Endothelial cell of umbilical vein (primary cell): ENCODE measurements around the gene SLC6A6. TPM values are rescaled to one million over a fixed set of nuclear protein-coding genes. Genes with fewer than 3 reads are reported as not detected.

Experiments used
- BruUV-seq: library from RNA; stranded (reverse); fragments of 400-500 nt; replicated peaks from 2 replicates; lab custom pipeline; 2021; lab: Mats Ljungman, UMichigan
- CTCF ChIA-PET: fragments of 300-600, 350-600 bp; sonication (Branson Sonifier 250); formaldehyde crosslinking; loops from one replicate; lab custom pipeline; 2021; ENCODE audit warnings: antibody characterized with exemption, inconsistent platforms; lab: Charles Lee
- POLR2A ChIA-PET: fragments of 300-600, 350-600 bp; sonication (Branson Sonifier 250); formaldehyde crosslinking; loops from one replicate; lab custom pipeline; 2021; ENCODE audit warnings: antibody characterized with exemption, inconsistent platforms; lab: Charles Lee
- DNase-seq: peaks from one replicate; pipeline ENCODE4 v3.0.0-alpha.2; 2011; ENCODE audit warnings: low read depth, low spot score
- FAIRE-seq: peaks from 2 replicates; lab custom pipeline; 2011; peaks lifted over from hg19 to GRCh38; lab: Jason Lieb, UNC
- H2AFZ ChIP-seq: 2 replicates; pipeline ENCODE4 v1.6.0; 2012; ENCODE audit warnings: low read depth, low read length, control low read depth, inconsistent platforms
- H3K27ac ChIP-seq: 2 replicates; pipeline ENCODE4 v1.5.1; 2011; ENCODE audit warnings: low read depth, mild to moderate bottlenecking, control low read depth, low read length, moderate library complexity; ENCODE audit not compliant: insufficient read depth
- H3K27me3 ChIP-seq, 2 experiments: 2 replicates each; pipeline versions ENCODE4 v1.6.0 to v1.6.1; 2011; ENCODE audit warnings: low read length in 2 of 2, mixed read lengths in 1 of 2; ENCODE audit not compliant: control insufficient read depth in 2 of 2, insufficient read depth in 2 of 2
- H3K36me3 ChIP-seq, 2 experiments: 2 replicates in 1 of 2; 3 replicates in 1 of 2; pipeline ENCODE4 v1.5.1; 2011; ENCODE audit warnings: low read length in 2 of 2, mild to moderate bottlenecking in 1 of 2, moderate library complexity in 1 of 2; ENCODE audit not compliant: control insufficient read depth in 2 of 2, insufficient read depth in 2 of 2; ENCODE audit errors: extremely low read depth in 1 of 2
- H3K4me1 ChIP-seq: 3 replicates; pipeline ENCODE4 v1.5.1; 2011; ENCODE audit warnings: mild to moderate bottlenecking, low read length; ENCODE audit not compliant: control insufficient read depth, insufficient read depth; ENCODE audit errors: extremely low read depth
- H3K4me2 ChIP-seq: 2 replicates; pipeline ENCODE4 v1.6.1; 2011; ENCODE audit warnings: low read length, control low read depth, mixed read lengths; ENCODE audit not compliant: insufficient read depth
- H3K4me3 ChIP-seq, 3 experiments: fragments of 200-600 bp in 1 of 3; sonication (generic), shearing (Covaris generic) in 1 of 3; replicated peaks in 1 of 3; 2 replicates each; pipeline ENCODE4 v1.5.1; 2011 to 2016; ENCODE audit warnings: control low read depth in 3 of 3, low read length in 3 of 3, mild to moderate bottlenecking in 2 of 3, inconsistent platforms in 1 of 3, low read depth in 1 of 3, moderate library complexity in 1 of 3; ENCODE audit not compliant: insufficient read depth in 1 of 3
- H3K79me2 ChIP-seq: 2 replicates; pipeline ENCODE4 v1.6.0; 2012; ENCODE audit warnings: low read length, inconsistent platforms; ENCODE audit not compliant: control insufficient read depth, insufficient read depth
- H3K9ac ChIP-seq: replicated peaks from 2 replicates; pipeline ENCODE3; 2011; ENCODE audit warnings: low read length, control low read depth; ENCODE audit not compliant: insufficient read depth; ENCODE audit errors: extremely low read depth
- H3K9me1 ChIP-seq: replicated peaks from 3 replicates; pipeline ENCODE4 v1.6.0; 2011; ENCODE audit warnings: mild to moderate bottlenecking, low read length; ENCODE audit not compliant: control insufficient read depth, insufficient read depth; ENCODE audit errors: extremely low read depth
- H3K9me3 ChIP-seq: replicated peaks from 2 replicates; pipeline ENCODE4 v1.5.1; 2012; ENCODE audit warnings: low read length, inconsistent platforms; ENCODE audit not compliant: control insufficient read depth, insufficient read depth
- H4K20me1 ChIP-seq: replicated peaks from 2 replicates; pipeline ENCODE3; 2011; ENCODE audit warnings: mild to moderate bottlenecking, low read length; ENCODE audit not compliant: control insufficient read depth, insufficient read depth; ENCODE audit errors: extremely low read depth
- EZH2 ChIP-seq: IDR thresholded peaks from 2 replicates; pipeline ENCODE4 v1.6.1; 2012; ENCODE audit warnings: borderline replicate concordance, low read depth, mild to moderate bottlenecking, moderate library complexity, low read length, inconsistent platforms; ENCODE audit not compliant: severe bottlenecking
- dilution Hi-C: fragments of 300-500 bp; cut with MboI; formaldehyde crosslinking; loops from one replicate; pipeline ENCODE4 v1.15.0; 2019; ENCODE audit warnings: low sequenced_read_pairs; ENCODE audit not compliant: extremely low pct_ligation_motif_present
- intact Hi-C: fragments of 100-400 bp; cut with micrococcal nuclease; formaldehyde crosslinking; loops from one replicate; pipeline ENCODE4 v1.10.0; 2022
- polyA plus RNA-seq, 4 experiments: library from polyadenylated mRNA; depleted of rRNA in 3 of 4; stranded (reverse) in 3 of 4; unstranded in 1 of 4; fragments of >200 nt; gene quantifications; 2 replicates each; pipeline versions ENCODE4 v1.2.1 to v1.2.3, GENCODE V29; 2011 to 2012; ENCODE audit warnings: missing spikeins in 1 of 4
- total RNA-seq: library from RNA; stranded (reverse); gene quantifications from 2 replicates; pipeline ENCODE4 v1.2.3, GENCODE V29; 2021

SLC6A6 gene
- total and polyA plus RNA-seq, 2 donors (not counting 3 experiments of a cell fraction or from before 2014, with no cell fraction given): 25.7 to 38.0 TPM

- Histone ChIP-seq H3K4me2 (no peak overlapping the region), H3K79me2 (no peaks in the 10 kb centered on the region), H3K9me3 (no peaks in the 10 kb centered on the region), H3K27me3 (no peaks in the 10 kb centered on the region), H2AFZ (no peak overlapping the region), H3K36me3 (no peaks in the 10 kb centered on the region), H3K27ac (no peak overlapping the region), H3K4me3 (no peak overlapping the region), H3K4me1 (no peaks in the 10 kb centered on the region), H4K20me1 (no peaks in the 10 kb centered on the region), H3K9me1 (no peaks in the 10 kb centered on the region), H3K9ac (no peak overlapping the region)
- ChIA-PET POLR2A (no interaction called here), CTCF (interaction anchor here (0.8 to 1.7 kb wide), 7 partner anchors 7 to 309 kb away, joined by 3 to 4 read pairs (median 3); no protein-coding TSS in a partner anchor)
- intact Hi-C loops (no loop called here), dilution Hi-C loops (no loop called here)
- no peak for TF ChIP-seq EZH2
- no TSS peak for BruUV-seq
- no peak for FAIRE-seq
- DNase-seq: no peak
Measured at GRCh38 chr3:14512281-14512941, 110.0 kb downstream of the SLC6A6 start.

GRCh38 chr3:14512942-14513327 lies 110.5 kb downstream of the SLC6A6 start:
- Histone ChIP-seq H3K4me2 (no peak overlapping the region), H3K4me1 (no peaks in the 10 kb centered on the region), H3K9me1 (no peaks in the 10 kb centered on the region), H3K27ac (no peak overlapping the region), H3K9me3 (no peaks in the 10 kb centered on the region), H3K9ac (no peak overlapping the region), H3K36me3 (no peaks in the 10 kb centered on the region), H3K4me3 (no peak overlapping the region), H3K79me2 (no peaks in the 10 kb centered on the region), H2AFZ (no peak overlapping the region), H4K20me1 (no peaks in the 10 kb centered on the region), H3K27me3 (no peaks in the 10 kb centered on the region)
- dilution Hi-C loops: no loop called here
- FAIRE-seq (no peak), DNase-seq (no peak)
- no TSS peak for BruUV-seq
- ChIA-PET POLR2A (no interaction called here), CTCF (interaction anchor here (0.8 to 1.7 kb wide), 7 partner anchors 8 to 310 kb away, joined by 3 to 4 read pairs (median 3); no protein-coding TSS in a partner anchor)
- intact Hi-C loops: no loop called here
- TF ChIP-seq EZH2: no peak
